ENCODE measurements around the gene GPR137B.

The GPR137B gene

GRCh38 chr1:236111527-236112331, 30.6 kb upstream of the GPR137B start:
- no peak for TF ChIP-seq CTCF (IDR thresholded peaks at IDR 0.05)

- TF ChIP-seq CTCF (IDR thresholded peaks at IDR 0.05), result no peak
Observed at GRCh38 chr1:236112332-236112627, 30.1 kb upstream of the GPR137B start.

- TF ChIP-seq CTCF (IDR thresholded peaks at IDR 0.05), result no peak
Observed at GRCh38 chr1:236113324-236114032, 28.9 kb upstream of the GPR137B start.

GRCh38 chr1:236114076-236114747, 28.1 kb upstream of the GPR137B start:
- TF ChIP-seq CTCF (IDR thresholded peaks at IDR 0.05), result no peak

- TF ChIP-seq CTCF (IDR thresholded peaks at IDR 0.05), result no peak
Observed at GRCh38 chr1:236117710-236118109, 24.6 kb upstream of the GPR137B start.

- no peak for TF ChIP-seq CTCF (IDR thresholded peaks at IDR 0.05)
Observed at GRCh38 chr1:236119943-236120484, 22.3 kb upstream of the GPR137B start.

- TF ChIP-seq CTCF (IDR thresholded peaks at IDR 0.05), result no peak
Observed at GRCh38 chr1:236120721-236121153, 21.6 kb upstream of the GPR137B start.

Measured in LNCAP (cell line).